K562 (cell line): ENCODE results near the gene TRIM10. TPM values are rescaled to one million over a fixed set of nuclear protein-coding genes. Genes with fewer than 3 reads are reported as not detected.

Experiments used
- ATAC-seq: fragments of 200-7000 bp; cut with Tn5 transposase; 3 replicates; pipeline ENCODE4 v1.9.1; 2020; ENCODE audit warnings: moderate library complexity
- BruUV-seq: library from RNA; stranded (reverse); fragments of 400-500 nt; replicated peaks from 2 replicates; lab custom pipeline; 2021; lab: Mats Ljungman, UMichigan
- CTCF ChIA-PET: fragments of 300-600 bp; formaldehyde crosslinking; extraction: SDS; loops from one replicate; lab custom pipeline; 2021; ENCODE audit warnings: low intra/inter-chr PET ratio; lab: Yijun Ruan, JAX
- POLR2A ChIA-PET: fragments of 300-600, 350-650 bp; sonication (Branson Sonifier 250); formaldehyde crosslinking; extraction: SDS; loops from one replicate; lab custom pipeline; 2021; ENCODE audit warnings: antibody characterized with exemption, inconsistent platforms; lab: Yijun Ruan, JAX
- DNase-seq, 4 experiments: peaks; one replicate each; pipeline versions ENCODE4 v3.0.0 to v3.0.0-alpha.2; 2011 to 2018; ENCODE audit warnings: low spot score in 3 of 4, mixed read lengths in 3 of 4; ENCODE audit errors: extremely low read depth in 1 of 4
- FAIRE-seq: peaks from 2 replicates; lab custom pipeline; 2011; peaks lifted over from hg19 to GRCh38; lab: Jason Lieb, UNC
- H2AFZ ChIP-seq: 2 replicates; pipeline ENCODE4 v1.6.0; 2011; ENCODE audit warnings: low read depth, low read length, control low read depth, inconsistent platforms
- H3K27ac ChIP-seq: fragments of 200-600 bp; 3 replicates; pipeline ENCODE4 v1.8.0; 2011; ENCODE audit warnings: low read depth, mild to moderate bottlenecking, control low read depth, inconsistent platforms, low read length, moderate library complexity, mixed read lengths; ENCODE audit errors: extremely low read depth
- H3K27me3 ChIP-seq, 2 experiments: fragments of 300-600 bp in 1 of 2; 2 replicates in 1 of 2; 3 replicates in 1 of 2; pipeline versions ENCODE4 v1.6.0 to v1.8.0; 2011; ENCODE audit warnings: inconsistent platforms in 2 of 2, low read length in 2 of 2, mild to moderate bottlenecking in 1 of 2, mixed read lengths in 1 of 2, moderate library complexity in 1 of 2; ENCODE audit not compliant: control insufficient read depth in 2 of 2, insufficient read depth in 2 of 2
- H3K36me3 ChIP-seq: fragments of 300-600 bp; 3 replicates; pipeline ENCODE4 v1.8.0; 2011; ENCODE audit warnings: mild to moderate bottlenecking, low read length, inconsistent platforms; ENCODE audit not compliant: control insufficient read depth, insufficient read depth
- H3K4me1 ChIP-seq, 2 experiments: fragments of 200-600 bp in 1 of 2; replicated peaks in 1 of 2; 2 replicates in 1 of 2; 3 replicates in 1 of 2; pipeline versions ENCODE4 v1.5.1 to v1.8.0; 2011; ENCODE audit warnings: inconsistent platforms in 2 of 2, low read length in 2 of 2, mild to moderate bottlenecking in 1 of 2, mixed read lengths in 1 of 2, moderate library complexity in 1 of 2; ENCODE audit not compliant: control insufficient read depth in 2 of 2, insufficient read depth in 2 of 2
- H3K4me2 ChIP-seq: 2 replicates; pipeline ENCODE4 v1.6.1; 2011; ENCODE audit warnings: low read length, control low read depth, inconsistent platforms, mixed read lengths; ENCODE audit not compliant: insufficient read depth
- H3K4me3 ChIP-seq: fragments of 200-600 bp; sonication (generic), shearing (Covaris generic); 2 replicates; pipeline ENCODE4 v1.5.1; 2016; ENCODE audit warnings: control low read depth, inconsistent platforms
- H3K79me2 ChIP-seq: fragments of 200-600 bp; 3 replicates; pipeline ENCODE4 v1.8.0; 2011; ENCODE audit warnings: low read length, inconsistent platforms; ENCODE audit not compliant: control insufficient read depth, insufficient read depth
- H3K9ac ChIP-seq, 2 experiments: 2 replicates each; pipeline versions ENCODE4 v1.6.0 to v1.6.1; 2011; ENCODE audit warnings: low read depth in 2 of 2, low read length in 2 of 2, control low read depth in 1 of 2, inconsistent platforms in 1 of 2, mild to moderate bottlenecking in 1 of 2, mixed read lengths in 1 of 2; ENCODE audit not compliant: insufficient read depth in 1 of 2
- H3K9me1 ChIP-seq: one replicate; pipeline ENCODE4 v1.6.0; 2011; ENCODE audit warnings: inconsistent platforms, mild to moderate bottlenecking, low read length, moderate library complexity; ENCODE audit not compliant: control insufficient read depth, insufficient read depth
- H3K9me3 ChIP-seq: replicated peaks from 2 replicates; pipeline ENCODE4 v1.5.1; 2011; ENCODE audit warnings: low read depth, low read length, inconsistent platforms; ENCODE audit not compliant: control insufficient read depth, insufficient read depth
- H4K20me1 ChIP-seq: replicated peaks from 2 replicates; pipeline ENCODE4 v1.6.1; 2011; ENCODE audit warnings: low read length, inconsistent platforms, mixed read lengths; ENCODE audit not compliant: control insufficient read depth, insufficient read depth
- EHMT2 ChIP-seq: fragments of 450-650 bp; IDR thresholded peaks from 2 replicates; pipeline ENCODE4 v1.6.1; 2018; ENCODE audit warnings: antibody characterized with exemption
- ELK3 ChIP-seq: fragments of 450-650 bp; formaldehyde crosslinking; IDR thresholded peaks from 2 replicates; pipeline ENCODE4 v1.4.0; 2020; ENCODE audit warnings: mild to moderate bottlenecking
- HOXB6 ChIP-seq: fragments of 250-450 bp; sonication (Bioruptor Pico); IDR thresholded peaks from 2 replicates; pipeline ENCODE4 v1.5.1; 2022; ENCODE audit warnings: mild to moderate bottlenecking, borderline replicate concordance
- JUN ChIP-seq, 2 experiments: sonication (generic) in 1 of 2; formaldehyde crosslinking in 1 of 2; IDR thresholded peaks; 2 replicates each; pipeline versions ENCODE4 v1.6.1 to v1.8.0; 2012 to 2022; ENCODE audit warnings: borderline replicate concordance in 2 of 2, mild to moderate bottlenecking in 2 of 2, improper control_type of control experiment in 1 of 2, low read depth in 1 of 2, low read length in 1 of 2, missing genetic modification reagents in 1 of 2
- MIER1 ChIP-seq: fragments of 450-650 bp; IDR thresholded peaks from 2 replicates; pipeline ENCODE4 v1.6.1; 2016; ENCODE audit warnings: antibody characterized with exemption, mild to moderate bottlenecking, low read depth
- POU5F1 ChIP-seq: fragments of 150-350 bp; IDR thresholded peaks from 2 replicates; pipeline ENCODE4 v1.6.1; 2014; ENCODE audit warnings: borderline replicate concordance, low read length, low read depth, mild to moderate bottlenecking; ENCODE audit not compliant: partially characterized antibody
- TCF7 ChIP-seq: sonication (generic); IDR thresholded peaks from 2 replicates; pipeline ENCODE4 v1.6.1; 2016; ENCODE audit warnings: antibody characterized with exemption, borderline replicate concordance
- TEAD4 ChIP-seq, 2 experiments: sonication (generic) in 1 of 2; formaldehyde crosslinking in 1 of 2; IDR thresholded peaks; 2 replicates each; pipeline versions ENCODE4 v1.6.1 to v1.8.0; 2012 to 2022; ENCODE audit warnings: borderline replicate concordance in 1 of 2, inconsistent platforms in 1 of 2, low read length in 1 of 2, mild to moderate bottlenecking in 1 of 2, missing genetic modification reagents in 1 of 2
- THRB ChIP-seq: fragments of 450-650 bp; formaldehyde crosslinking; conservative IDR thresholded peaks from 2 replicates; pipeline ENCODE4 v1.4.0; 2022; ENCODE audit warnings: mild to moderate bottlenecking, missing genetic modification characterization
- ZBTB9 ChIP-seq: fragments of 450-650 bp; formaldehyde crosslinking; IDR thresholded peaks from 2 replicates; pipeline ENCODE4 v1.4.0; 2020; ENCODE audit warnings: mild to moderate bottlenecking, moderate library complexity
- ZC3H11A ChIP-seq: IDR thresholded peaks from 2 replicates; pipeline ENCODE4 v1.6.1; 2012; ENCODE audit warnings: low read depth, low read length, improper control_type of control experiment
- ZNF175 ChIP-seq: fragments of 200-800 bp; sonication (Bioruptor generic); IDR thresholded peaks from 2 replicates; pipeline ENCODE4 v1.6.1; 2016; ENCODE audit warnings: low read depth, mild to moderate bottlenecking, missing genetic modification characterization, missing compliant biosample characterization
- ZNF449 ChIP-seq: fragments of 250-450 bp; sonication (Bioruptor Pico); IDR thresholded peaks from 2 replicates; pipeline ENCODE4 v1.8.0; 2022; ENCODE audit warnings: moderate library complexity, mild to moderate bottlenecking, inconsistent platforms
- WGBS: fragments of 100-300 bp; shearing (Covaris generic); methylation state at CpG from one replicate; pipeline ENCODE4 v1.1.6; 2016; ENCODE audit warnings: low coverage, mixed read lengths; ENCODE audit not compliant: insufficient coverage; ENCODE audit errors: missing lambda C conversion rate; 5-methylcytosine and 5-hydroxymethylcytosine counted together
- in situ Hi-C: fragments of 300-500 bp; cut with MboI; formaldehyde crosslinking; loops from 4 replicates; pipeline ENCODE4 v1.15.0; 2018; ENCODE audit warnings: inconsistent platforms, mixed read lengths
- intact Hi-C: fragments of 100-400 bp; cut with micrococcal nuclease; formaldehyde crosslinking; loops from 2 replicates; pipeline ENCODE4 v1.14.2; 2022
- polyA plus RNA-seq, 8 experiments: library from polyadenylated mRNA; depleted of rRNA in 4 of 8; stranded (reverse) in 5 of 8; unstranded in 3 of 8; fragments of >200 nt; fragmentation: Nextera tagmentation in 2 of 8; fragmentation: Illumina TruSeq in 1 of 8; extraction: Ambion mirVana in 2 of 8; extraction: Trizol in 1 of 8; gene quantifications; 2 replicates each; pipeline versions ENCODE4 v1.2.1 to v1.2.3, GENCODE V29; 2011 to 2014; ENCODE audit warnings: inconsistent platforms in 1 of 8, missing spikeins in 1 of 8
- total RNA-seq, 7 experiments: library from RNA; depleted of rRNA in 6 of 7; stranded (reverse); fragments of >200 nt in 6 of 7; fragmentation: Illumina TruSeq in 2 of 7; extraction: Trizol in 2 of 7; gene quantifications; 2 replicates each; pipeline versions ENCODE4 v1.2.1 to v1.2.3, GENCODE V29; 2011 to 2021; ENCODE audit warnings: low replicate concordance in 1 of 7

Gene TRIM10
- total and polyA plus RNA-seq, 9 of the 15 experiments (the other 6 are each of a cell fraction or from before 2014, with no cell fraction given) = 0.15 to 0.90 (median 0.36) TPM

- TF ChIP-seq POU5F1 (no peak), ZC3H11A (no peak)
Measured at GRCh38 chr6:30195951-30196350, 34.9 kb upstream of the TRIM10 start (continued).

- no peak for DNase-seq
- 27% methylated on average over 8 of the region's 8 CpGs for WGBS
- ATAC-seq = no peak; the same call in 1 of the 3 replicates
- Histone ChIP-seq H3K4me3 (no peak overlapping the region), H3K9me3 (no peaks in the 10 kb centered on the region), H3K79me2 (no peaks in the 10 kb centered on the region), H4K20me1 (no peaks in the 10 kb centered on the region; the same call in 1 of the 2 replicates), H2AFZ (no peak overlapping the region), H3K4me1 (peaks cover 0 to 10% of the 10 kb centered on the region in 2 experiments; a peak in 1 of 5 replicates), H3K9me1 (no peaks in the 10 kb centered on the region), H3K9ac (no peak overlapping the region), H3K27ac (no peak overlapping the region), H3K27me3 (peaks cover 30 to 47% of the 10 kb centered on the region in 2 experiments), H3K4me2 (no peak overlapping the region), H3K36me3 (no peaks in the 10 kb centered on the region)
- FAIRE-seq = no peak
- in situ Hi-C loops (no loop called here), intact Hi-C loops (no loop called here)
- ChIA-PET CTCF (no interaction called here), POLR2A (interaction anchor here (0.6 to 1.2 kb wide), 3 partner anchors 9 to 15 kb away, joined by 3 to 4 read pairs (median 3); no protein-coding TSS in a partner anchor)
- BruUV-seq = no TSS peak
- TF ChIP-seq TCF7 (no peak), EHMT2 (no peak), ELK3 (no peak), JUN (IDR thresholded peaks at IDR 0.05; ENCODE audit: borderline replicate concordance, low read depth, low read length) (no peak), JUN (CRISPR knock-in tag; IDR thresholded peaks at IDR 0.05; ENCODE audit: borderline replicate concordance) (no peak), MIER1 (no peak), ZNF175 (CRISPR knock-in tag) (no peak), HOXB6 (CRISPR knock-in tag) (no peak), ZNF449 (no peak), TEAD4 (IDR thresholded peaks at IDR 0.05; ENCODE audit: low read length) (no peak), TEAD4 (CRISPR knock-in tag; IDR thresholded peaks at IDR 0.05; ENCODE audit: borderline replicate concordance) (no peak), THRB (CRISPR knock-in tag) (no peak), ZBTB9 (CRISPR knock-in tag) (no peak)
Measured at GRCh38 chr6:30194797-30195690, 34.0 kb upstream of the TRIM10 start.
